Coronary artery (tissue), 2 donors: ENCODE measurements around the gene SMIM32.

Experiments
- DNase-seq: peaks from one replicate; pipeline ENCODE4 v3.0.0-alpha.2; 2017; ENCODE audit warnings: low spot score
- H3K27ac ChIP-seq, 2 donors: fragments of 200-600 bp; sonication (generic); one replicate each; pipeline ENCODE4 v1.5.1; 2016 to 2019
- H3K4me3 ChIP-seq: fragments of 200-600 bp; sonication (generic); 2 replicates; pipeline ENCODE4 v1.5.1; 2016; ENCODE audit warnings: mild to moderate bottlenecking, moderate library complexity
- TF ChIP-seq, protein P1 (sequence below): fragments of 200-600 bp; sonication (generic); IDR thresholded peaks from one replicate; pipeline ENCODE4 v1.5.1; 2019; ENCODE audit warnings: antibody characterized with exemption

Gene SMIM32

DNA sequence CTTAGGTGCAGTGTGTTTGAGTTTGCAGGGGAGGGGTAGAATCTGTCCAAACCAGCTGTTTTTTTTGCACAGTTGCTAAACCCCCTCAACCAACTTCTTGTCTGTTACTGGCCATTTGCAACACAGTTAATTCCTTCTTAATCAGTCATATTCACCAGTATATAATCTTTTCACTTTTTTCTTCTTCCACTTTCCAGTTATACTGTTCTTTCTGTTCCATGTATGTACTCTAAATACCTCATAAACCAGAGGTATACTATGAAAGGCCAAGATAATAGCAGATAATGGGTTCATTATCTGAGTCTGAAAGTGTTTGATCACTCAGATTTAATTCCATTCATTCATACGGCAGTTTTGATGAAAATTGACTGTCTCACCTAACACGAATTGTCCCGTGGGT is 49.2 kb downstream of the SMIM32 start:
- TF ChIP-seq, protein P1, sequence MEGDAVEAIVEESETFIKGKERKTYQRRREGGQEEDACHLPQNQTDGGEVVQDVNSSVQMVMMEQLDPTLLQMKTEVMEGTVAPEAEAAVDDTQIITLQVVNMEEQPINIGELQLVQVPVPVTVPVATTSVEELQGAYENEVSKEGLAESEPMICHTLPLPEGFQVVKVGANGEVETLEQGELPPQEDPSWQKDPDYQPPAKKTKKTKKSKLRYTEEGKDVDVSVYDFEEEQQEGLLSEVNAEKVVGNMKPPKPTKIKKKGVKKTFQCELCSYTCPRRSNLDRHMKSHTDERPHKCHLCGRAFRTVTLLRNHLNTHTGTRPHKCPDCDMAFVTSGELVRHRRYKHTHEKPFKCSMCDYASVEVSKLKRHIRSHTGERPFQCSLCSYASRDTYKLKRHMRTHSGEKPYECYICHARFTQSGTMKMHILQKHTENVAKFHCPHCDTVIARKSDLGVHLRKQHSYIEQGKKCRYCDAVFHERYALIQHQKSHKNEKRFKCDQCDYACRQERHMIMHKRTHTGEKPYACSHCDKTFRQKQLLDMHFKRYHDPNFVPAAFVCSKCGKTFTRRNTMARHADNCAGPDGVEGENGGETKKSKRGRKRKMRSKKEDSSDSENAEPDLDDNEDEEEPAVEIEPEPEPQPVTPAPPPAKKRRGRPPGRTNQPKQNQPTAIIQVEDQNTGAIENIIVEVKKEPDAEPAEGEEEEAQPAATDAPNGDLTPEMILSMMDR = no peak
- DNase-seq = no peak
- Histone ChIP-seq H3K27ac (no peak overlapping the region), H3K4me3 (no peak overlapping the region)

DNA sequence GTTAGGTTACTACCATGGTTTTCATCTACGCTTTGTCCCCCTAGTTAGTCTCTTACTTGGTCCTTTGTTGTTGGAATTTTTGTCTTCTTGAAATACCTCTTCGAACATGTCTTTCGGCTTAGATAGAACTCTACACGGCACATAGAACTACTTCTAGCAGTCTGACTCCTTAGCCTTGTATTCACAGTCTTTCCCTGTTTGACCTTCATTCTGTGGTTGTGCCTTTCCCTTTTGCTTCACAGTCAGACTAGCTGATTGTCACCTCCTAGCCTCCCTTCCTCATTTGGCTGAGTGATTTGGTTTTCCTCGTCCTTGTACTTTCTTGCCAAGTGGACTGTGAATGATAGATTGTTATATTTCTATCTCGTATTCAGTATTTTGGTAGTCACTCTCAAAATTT is 49.6 kb downstream of the SMIM32 start:
- TF ChIP-seq, protein P1 = no peak
- H3K4me3 ChIP-seq = no peak overlapping the region
- no peak overlapping the region for H3K27ac ChIP-seq
- no peak for DNase-seq

DNA sequence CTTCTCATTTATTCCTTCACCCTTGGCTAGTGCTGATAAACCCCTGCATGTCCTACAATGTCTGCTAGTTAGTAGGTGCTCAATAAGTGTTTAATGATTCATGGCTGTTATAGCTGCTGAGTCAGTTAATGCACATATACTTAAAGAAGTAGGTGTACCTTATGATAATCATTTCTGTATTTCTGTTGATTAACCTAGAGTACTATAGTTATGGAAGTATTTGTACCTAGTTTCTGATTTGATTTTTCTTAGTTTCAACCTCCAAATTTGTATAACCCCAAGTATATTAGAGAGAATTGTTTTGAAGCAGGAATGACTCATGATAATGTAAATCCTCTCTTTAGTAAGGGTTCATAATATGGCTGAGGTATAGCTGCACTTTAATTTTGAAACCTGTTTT is 51.4 kb downstream of the SMIM32 start:
- TF ChIP-seq, protein P1 = no peak

More for the DNA sequence above, 51.4 kb downstream of the SMIM32 start:
- H3K27ac ChIP-seq = no peak overlapping the region
- no peak for DNase-seq
- no peak overlapping the region for H3K4me3 ChIP-seq
